Activated CD8-positive, alpha-beta memory T cell treated with anti-CD3 and anti-CD28 coated beads for 48 hours (primary cell): Measurements from ENCODE around the gene ITGAX.

Experiments
- DNase-seq, 3 experiments: peaks; one replicate each; pipeline ENCODE4 v3.0.0-alpha.2; 2020; ENCODE audit warnings: low read depth in 2 of 3, low spot score in 2 of 3

The ITGAX gene

DNA sequence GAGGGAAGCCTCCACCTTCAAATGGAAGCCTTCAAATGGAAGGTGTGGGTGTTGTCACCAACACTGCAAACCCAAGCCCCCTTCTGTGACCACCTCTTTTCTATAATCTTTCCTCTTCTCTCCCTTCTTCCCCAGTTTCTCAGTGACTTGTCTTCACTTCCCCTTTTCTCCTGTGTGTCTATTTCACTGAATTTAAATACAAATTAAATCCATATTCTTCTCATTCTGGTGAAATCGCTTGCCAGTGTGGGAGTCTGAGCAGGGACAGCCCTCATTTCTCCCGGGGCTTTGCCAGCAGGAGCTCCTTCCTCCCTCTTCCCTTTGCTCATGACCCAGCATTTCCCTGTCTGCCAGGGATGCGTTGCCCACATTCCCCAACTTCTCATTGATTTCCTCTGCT lies 6.4 kb upstream of the ITGAX start:
- no peak for DNase-seq

DNA sequence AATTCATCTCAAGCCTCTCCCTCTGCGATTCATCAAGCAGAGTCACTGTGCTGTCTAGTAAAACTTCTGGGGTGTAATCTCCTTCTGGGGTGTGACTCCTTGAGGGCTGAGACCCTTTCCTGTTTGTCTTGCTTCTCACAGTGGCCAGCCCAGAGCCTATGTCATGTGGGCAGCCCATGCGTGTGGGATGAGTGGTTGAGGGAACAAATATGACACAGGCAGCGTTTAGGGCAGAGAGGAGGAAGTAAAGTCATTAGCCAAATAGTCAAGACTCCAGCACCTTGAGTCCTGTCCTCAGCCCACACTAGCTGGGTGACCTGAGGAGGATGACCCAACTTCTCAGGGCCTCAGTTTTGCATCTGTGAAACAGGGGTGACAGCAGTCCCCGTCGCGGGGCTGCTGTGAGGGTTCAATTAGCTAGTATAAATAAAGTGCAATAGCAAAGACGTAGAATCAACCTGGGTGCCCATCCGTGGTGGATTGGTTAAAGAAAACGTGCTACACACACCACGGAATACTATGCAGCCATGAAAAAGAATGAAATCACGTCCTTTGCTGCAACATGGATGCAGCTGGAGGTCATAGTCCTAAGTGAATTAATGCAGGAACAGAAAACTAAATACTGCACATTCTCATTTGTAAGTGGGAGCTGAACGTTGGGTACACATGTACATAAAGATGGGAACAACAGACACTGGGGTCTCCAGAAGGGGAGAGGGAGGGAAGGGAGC lies 4.5 kb upstream of the ITGAX start:
- DNase-seq, result no peak

DNA sequence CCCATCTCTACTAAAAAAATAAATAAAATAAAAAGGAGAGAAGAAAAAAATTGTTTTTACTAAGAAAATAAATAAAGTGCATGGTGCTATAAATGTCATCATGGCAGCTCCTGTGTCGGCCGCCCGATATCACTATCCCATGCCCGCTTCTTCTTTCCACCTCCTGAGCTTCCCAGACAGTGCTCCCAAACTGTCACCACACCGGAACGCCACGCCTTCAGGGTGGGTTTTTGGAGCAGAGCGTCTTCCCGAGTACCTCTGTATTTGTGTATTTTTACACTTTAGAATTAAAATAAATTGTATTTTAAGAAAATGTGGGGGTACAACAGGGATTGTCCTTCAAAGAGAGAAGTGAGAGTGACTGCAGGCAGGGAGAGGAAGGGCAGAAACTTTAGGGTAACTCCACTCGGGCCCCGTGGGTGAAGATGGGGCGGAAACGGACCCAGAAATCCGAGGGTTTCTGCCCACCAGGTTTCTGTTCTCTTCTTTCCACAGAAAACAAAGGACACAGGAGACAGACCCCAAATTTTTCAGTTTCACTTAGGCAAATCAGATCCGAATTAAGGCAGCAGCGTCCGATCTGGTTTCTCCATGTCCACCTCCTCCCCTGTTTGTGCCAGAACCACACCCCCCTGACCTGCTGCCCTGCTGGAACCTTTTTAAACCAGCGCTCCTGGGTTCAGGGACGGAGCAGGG lies 3.6 kb upstream of the ITGAX start:
- DNase-seq, result no peak

DNA sequence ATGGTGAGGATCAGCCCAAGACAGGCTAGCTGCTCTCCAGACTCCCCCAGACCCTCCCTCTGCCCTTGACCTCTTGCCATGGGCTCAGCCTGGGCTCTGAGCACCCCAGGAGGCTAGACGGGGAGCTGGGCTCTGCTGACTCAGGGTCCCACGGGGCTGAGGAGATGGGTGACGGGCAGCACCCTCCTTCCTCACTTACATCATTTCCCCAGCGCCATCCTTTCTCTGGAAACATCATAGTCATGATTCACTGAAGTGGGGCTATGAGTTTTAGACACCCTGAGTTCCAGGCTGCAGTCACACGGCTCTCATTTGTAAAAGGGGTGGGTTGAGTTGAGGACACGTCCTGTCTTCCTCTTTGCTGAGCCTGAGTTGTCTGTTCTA lies 3.0 kb upstream of the ITGAX start:
- DNase-seq, result no peak

DNA sequence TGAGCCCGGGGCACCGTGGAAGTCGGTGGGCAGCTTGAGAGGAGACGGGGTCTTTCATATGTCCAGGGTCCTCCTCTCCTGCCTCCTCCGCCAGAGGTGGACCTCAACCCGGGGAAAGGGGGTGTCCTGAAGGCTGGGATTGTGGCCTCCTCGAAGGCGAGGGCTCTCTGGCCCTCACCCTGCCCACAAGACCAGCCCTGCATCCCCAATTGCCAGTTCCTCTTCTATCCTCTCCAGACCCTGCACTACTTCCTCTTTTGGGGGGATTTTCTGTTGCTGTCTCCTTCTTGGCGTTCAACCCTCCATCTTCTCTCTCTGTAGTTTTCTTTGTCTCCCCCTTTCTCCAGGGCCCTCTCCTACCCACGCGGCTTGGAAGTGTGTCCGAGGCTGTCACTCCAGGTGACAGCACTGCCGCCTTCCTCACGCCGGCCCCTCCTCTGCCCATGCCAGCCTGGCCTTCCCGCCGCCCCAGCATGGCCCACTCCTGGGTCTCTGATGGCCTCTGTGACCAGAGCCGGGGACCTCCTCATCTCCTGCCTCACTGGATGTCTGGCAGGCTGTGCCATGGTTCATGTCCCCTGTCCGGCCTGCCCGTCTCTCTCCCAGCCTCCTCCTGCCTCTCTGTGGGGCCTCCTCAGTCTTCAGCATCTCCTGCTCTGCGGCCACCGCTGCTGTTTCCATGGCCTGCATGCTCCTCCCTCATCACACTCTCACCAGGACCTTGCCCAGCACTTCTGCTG lies 2.4 kb upstream of the ITGAX start:
- DNase-seq, result no peak

DNA sequence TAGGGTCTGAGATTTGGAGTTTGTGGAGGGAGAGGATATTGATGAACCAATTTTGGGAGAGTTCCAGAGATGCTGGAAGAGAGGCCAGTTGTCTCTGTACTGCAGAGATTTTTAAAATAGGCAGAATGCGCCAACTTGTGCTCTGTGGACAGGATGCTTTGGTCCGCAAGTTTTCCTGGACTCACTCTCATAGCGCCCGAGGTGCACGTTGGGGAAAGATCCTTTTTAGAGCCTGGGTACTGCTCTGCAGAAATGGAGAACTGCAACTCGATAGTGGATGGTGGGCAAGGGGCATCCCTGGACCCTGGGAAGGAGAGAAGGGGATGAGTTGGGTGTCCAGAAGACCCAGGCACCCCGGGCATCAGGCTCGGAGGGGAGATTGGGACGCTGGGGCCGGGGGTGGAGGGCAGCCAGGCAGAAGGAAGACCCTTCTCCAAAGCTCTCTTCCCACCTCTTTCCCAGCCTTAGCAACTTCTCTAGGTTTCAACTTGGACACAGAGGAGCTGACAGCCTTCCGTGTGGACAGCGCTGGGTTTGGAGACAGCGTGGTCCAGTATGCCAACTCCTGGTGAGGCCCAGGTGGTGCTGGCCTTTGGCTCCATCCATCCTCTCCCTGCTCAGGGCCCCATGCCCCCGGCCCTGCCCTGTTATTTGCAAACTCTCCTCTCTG lies 590 bp downstream of the ITGAX start:
- DNase-seq, result no peak

DNA sequence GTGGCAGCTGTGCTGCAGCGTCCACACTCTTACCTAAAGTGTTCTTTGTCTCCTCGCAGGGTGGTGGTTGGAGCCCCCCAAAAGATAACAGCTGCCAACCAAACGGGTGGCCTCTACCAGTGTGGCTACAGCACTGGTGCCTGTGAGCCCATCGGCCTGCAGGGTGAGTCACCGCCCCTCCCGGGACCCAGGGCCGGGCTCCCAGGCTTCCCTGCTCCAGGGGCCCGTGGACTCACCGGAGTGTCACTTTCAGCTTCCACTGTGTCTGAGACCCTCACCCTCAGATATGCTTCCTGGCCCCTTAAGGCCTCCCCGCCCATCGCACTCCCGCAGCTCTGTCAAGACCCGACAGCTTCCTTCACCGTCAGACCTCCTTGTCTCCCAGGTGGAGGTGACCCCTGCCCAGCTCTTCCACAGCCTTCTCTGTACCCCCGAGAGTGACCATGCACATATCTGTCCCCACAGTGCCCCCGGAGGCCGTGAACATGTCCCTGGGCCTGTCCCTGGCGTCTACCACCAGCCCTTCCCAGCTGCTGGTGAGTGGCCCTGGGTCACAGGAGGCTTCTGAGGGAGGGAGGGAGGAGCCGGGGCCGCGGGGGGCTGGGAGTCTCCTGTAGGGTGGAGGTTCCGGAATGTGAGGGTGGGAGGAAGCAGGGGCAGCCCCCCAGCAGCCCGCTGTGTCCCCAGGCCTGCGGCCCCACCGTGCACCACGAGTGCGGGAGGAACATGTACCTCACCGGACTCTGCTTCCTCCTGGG lies 1.8 kb downstream of the ITGAX start:
- DNase-seq, result no peak

DNA sequence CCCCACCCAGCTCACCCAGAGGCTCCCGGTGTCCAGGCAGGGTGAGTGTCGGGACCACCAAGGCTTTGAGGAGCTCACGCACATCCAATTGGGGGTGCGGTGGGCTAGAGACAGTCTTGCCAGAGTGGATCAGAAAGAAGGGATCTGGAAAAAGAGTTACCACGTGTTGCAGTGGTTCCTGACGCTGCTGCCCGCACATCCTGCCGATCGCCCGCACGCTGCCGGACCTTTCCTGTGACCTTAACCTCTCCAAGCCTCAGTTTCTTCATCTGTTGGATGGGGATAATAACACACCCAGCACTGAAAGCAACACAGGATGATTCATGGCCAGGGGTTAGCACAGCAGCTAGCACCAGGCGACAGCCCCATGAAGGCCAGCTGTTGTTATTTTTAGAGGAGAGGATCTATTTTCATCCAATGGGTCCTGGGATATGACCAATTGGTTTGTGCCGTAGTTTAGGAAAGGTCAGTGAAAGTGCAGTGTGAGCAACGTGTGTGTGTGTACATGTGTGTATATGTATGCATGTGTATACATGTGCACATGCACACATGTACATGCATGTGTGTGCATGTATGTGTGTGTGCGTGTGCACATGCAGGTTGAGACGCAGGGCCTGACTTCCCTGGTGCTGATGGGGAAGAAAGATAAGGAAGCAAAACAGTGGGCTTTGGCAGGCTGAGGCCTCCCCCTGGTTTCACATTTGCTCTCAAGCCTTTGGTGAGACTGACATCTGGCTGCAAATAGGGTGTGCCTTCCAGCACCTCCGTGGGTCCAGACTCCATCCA lies 2.5 kb downstream of the ITGAX start:
- no peak for DNase-seq

DNA sequence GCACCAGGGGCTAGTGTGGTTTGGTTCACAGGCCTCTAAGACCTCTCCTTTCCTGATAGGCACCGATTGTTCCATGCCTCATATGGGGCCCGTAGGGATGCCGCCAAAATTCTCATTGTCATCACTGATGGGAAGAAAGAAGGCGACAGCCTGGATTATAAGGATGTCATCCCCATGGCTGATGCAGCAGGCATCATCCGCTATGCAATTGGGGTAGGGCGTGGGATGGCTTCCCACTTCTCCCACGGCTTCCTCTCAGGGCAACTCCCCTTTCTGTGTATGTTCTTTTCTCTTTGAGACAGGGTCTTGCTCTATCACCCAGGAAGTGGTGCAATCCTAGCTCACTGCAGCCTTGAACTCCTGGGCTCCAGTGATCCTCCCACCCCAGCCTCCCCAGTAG lies 5.3 kb downstream of the ITGAX start:
- no peak for DNase-seq

DNA sequence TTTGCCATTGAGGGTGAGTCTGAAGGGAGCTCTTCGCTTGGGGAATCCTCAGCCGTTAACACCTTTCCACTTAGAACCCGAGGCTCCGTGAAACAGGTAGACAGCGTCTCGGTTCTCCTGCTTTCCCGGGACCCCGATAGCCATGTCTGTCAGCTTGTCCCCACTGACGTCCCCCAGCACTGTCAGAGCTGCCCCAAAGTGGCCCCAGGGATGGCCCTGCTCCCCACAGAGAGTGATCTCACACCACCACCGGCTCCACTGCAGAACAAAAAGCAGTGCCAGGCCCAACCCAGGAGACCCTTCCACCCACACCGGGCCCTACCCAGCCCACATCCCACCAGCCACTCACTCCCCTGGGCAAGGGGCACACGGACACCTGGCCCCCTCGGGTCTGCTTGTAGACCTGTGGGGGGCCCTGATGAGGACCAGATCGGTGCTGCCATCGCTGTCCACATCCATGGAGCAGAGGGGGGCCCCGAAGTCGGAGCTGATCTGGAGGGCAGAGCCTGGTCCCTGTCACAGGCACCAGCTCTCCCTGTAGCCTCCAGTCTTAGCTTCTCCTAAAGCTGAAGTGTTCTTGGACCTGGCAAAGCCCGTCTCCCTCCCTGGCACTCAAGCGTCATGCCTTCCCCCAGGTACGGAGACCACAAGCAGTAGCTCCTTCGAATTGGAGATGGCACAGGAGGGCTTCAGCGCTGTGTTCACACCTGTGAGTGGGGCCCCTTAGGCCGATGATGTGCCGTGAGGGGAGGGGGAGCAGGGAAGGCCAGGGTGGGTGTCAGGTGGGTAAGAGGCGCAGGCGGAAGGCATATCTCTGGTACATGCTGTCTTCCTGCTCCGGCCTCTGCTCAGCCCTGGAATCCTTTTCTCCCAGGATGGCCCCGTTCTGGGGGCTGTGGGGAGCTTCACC lies 6.5 kb downstream of the ITGAX start:
- no peak for DNase-seq

DNA sequence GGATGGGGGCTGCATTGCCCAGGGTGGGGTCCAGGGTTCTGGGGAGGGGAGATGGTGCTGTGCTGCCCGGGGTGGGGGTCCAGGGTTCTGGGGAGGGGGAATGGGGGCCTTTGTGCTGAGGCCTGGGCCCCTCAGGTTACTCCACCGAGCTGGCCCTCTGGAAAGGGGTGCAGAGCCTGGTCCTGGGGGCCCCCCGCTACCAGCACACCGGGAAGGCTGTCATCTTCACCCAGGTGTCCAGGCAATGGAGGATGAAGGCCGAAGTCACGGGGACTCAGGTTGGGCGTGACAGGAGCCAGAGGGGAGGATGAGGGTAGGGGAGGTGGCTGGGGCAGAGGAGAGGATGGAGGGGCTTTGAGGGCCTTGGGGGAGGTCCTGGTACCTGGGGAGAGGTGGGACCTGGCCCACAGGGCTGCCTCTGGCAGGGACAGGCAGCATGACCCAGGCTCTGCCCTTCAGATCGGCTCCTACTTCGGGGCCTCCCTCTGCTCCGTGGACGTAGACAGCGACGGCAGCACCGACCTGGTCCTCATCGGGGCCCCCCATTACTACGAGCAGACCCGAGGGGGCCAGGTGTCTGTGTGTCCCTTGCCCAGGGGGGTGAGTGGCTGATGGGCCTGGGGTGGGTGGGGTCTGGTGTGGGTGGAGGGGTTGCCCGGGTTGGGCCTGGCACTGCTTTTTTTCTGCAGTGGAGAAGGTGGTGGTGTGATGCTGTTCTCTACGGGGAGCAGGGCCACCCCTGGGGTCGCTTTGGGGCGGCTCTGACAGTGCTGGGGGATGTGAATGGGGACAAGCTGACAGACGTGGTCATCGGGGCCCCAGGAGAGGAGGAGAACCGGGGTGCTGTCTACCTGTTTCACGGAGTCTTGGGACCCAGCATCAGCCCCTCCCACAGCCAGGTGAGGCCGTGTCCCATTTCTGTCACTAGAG lies 7.8 kb downstream of the ITGAX start:
- DNase-seq, result no peak

DNA sequence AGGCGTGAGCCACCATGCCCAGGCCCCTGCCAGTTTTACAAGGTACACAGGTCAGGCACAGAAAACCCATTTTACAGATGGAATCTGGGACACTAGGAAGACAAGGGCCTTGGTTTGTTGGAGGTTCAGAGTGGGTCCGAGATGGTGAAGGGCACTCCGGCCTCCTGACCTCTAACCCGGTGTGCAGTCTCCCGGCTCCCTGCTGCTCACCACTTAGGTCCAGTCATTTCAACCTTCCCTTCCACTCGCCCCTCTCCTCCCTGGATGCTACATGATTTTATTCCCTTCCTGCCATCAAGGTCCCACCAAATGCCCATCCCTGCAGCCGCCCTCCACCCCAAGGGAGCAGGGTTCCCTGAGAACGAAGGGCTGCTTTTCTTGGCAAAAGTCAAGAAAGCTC lies 8.7 kb downstream of the ITGAX start:
- no peak for DNase-seq

DNA sequence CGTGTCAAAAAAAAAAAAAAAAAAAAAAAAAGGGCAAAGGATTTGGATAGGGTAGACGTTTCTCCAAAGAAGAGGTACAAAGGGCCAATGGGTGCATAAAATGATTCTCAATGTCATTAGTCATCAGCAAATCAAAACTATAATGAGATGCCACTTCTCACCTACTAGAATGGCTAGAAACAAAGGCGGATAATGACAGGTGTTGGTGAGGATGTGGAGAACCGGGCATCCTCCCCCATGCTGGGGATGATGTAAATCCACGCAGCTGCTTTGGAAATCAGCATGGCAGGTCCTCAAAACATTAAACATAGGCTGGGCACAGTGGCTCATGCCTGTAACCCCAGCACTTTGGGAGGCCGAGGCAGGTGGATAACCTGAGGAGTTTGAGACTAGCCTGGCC lies 9.4 kb downstream of the ITGAX start:
- DNase-seq, result no peak

DNA sequence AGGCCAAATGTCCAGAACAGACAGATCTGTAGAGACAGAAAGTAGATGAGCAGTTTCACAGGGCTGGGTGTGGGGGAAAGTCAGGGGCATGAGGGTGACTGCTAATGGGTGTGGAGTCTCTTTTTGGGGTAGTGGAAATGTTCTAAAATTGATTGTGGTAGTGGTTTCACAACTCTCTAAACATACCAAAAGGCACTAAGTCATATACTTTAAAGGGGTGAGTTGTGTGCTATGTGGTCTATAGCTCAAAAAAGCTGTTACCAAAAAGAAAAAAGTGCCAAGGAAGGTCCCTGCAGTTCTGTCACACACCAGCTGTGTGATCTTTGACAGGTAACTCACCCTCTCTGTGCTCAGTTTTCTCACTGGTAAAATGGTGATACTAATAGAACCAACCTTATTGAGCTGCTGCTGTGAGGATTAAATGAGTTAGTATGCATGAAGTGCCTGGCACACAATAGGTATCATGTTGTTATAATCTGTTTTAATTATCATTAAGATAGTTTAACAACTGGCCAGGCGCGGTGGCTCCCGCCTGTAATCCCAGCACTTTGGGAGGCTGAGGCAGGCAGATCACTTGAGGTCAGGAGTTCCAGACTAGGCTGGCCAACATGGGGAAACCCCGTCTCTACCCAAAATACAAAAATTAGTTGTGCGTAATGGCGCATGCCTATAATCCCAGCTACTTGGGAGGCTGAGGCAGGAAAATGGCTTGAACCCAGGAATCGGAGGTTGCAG lies 10.3 kb downstream of the ITGAX start:
- no peak for DNase-seq

DNA sequence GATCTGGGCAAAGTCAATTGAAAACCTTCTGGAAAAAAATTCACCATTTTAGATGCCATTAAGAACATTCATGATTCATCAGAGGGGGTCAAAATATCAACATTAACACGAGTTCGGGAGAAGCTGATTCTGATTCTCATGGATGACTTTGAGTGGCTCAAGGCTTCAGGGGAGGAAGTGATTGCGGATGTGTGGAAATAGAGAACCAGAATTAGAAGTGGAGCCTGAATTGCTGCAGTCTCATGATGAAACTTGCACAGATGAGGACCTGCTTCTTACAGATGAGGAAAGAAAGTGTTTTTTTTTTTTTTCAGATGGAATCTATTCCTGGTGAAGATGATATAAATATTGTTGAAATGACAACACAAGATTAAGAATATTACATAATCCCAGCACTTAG lies 12.9 kb downstream of the ITGAX start:
- DNase-seq, result no peak

DNA sequence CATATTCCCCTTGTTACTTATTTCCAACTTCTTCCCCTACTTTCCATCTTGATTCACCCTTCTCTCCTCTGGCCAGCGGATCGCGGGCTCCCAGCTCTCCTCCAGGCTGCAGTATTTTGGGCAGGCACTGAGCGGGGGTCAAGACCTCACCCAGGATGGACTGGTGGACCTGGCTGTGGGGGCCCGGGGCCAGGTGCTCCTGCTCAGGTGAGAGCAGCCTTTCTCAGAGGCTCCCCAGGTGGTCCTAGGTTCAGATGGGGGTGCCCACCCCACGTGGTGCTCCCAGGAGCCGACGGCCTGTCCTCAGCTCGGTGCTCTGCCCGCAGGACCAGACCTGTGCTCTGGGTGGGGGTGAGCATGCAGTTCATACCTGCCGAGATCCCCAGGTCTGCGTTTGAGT lies 16.0 kb downstream of the ITGAX start:
- no peak for DNase-seq
